ENCODE measurements around the gene RC3H1.

The RC3H1 gene

DNA sequence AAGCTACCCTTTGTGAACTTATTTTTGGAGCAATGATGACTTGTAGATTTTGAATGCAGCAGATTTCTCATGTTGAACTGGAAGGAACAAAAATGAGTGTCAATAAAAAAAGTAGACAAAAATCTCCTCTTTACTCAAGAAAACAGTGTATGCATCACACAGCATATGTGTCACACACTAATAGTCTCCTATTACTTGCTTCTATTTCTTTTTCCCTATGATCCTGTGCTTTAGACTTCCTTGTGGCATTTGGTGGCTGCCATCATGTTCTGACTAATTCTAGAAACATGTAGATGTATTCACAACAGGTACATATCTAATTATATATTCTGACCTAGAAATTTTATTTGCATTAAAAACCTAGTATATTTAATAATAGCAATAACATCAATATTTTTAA lies 14.3 kb downstream of the RC3H1 start:
- TF ChIP-seq, protein P1, sequence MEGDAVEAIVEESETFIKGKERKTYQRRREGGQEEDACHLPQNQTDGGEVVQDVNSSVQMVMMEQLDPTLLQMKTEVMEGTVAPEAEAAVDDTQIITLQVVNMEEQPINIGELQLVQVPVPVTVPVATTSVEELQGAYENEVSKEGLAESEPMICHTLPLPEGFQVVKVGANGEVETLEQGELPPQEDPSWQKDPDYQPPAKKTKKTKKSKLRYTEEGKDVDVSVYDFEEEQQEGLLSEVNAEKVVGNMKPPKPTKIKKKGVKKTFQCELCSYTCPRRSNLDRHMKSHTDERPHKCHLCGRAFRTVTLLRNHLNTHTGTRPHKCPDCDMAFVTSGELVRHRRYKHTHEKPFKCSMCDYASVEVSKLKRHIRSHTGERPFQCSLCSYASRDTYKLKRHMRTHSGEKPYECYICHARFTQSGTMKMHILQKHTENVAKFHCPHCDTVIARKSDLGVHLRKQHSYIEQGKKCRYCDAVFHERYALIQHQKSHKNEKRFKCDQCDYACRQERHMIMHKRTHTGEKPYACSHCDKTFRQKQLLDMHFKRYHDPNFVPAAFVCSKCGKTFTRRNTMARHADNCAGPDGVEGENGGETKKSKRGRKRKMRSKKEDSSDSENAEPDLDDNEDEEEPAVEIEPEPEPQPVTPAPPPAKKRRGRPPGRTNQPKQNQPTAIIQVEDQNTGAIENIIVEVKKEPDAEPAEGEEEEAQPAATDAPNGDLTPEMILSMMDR (IDR thresholded peaks at IDR 0.05): no peak
- Histone ChIP-seq H3K4me3 (no peak overlapping the region), H3K27ac (no peak overlapping the region)
- no peak for DNase-seq (ENCODE audit: low spot score)

DNA sequence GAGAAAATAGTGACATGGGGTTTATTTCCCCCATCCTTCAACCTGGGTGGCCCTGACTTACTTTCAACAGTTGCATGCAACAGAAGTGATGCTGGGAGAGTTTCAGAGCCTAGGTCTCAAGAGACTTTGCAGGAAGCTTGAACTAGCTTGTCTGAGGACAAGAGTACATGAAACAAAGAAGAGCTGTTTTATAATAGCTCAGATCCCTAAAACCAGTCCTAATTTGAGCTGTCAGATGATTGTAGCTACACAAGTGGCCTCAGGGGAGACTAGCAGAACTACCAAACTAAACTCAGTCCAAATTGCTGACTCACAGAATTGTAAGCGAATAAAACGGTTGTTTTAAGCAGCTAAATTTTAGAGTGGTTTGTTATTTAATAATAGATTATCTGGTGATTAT lies 17.1 kb downstream of the RC3H1 start:
- no peak overlapping the region for H3K4me3 ChIP-seq
- DNase-seq (ENCODE audit: low spot score): no peak
- no peak overlapping the region for H3K27ac ChIP-seq
- TF ChIP-seq, protein P1 (IDR thresholded peaks at IDR 0.05): no peak

DNA sequence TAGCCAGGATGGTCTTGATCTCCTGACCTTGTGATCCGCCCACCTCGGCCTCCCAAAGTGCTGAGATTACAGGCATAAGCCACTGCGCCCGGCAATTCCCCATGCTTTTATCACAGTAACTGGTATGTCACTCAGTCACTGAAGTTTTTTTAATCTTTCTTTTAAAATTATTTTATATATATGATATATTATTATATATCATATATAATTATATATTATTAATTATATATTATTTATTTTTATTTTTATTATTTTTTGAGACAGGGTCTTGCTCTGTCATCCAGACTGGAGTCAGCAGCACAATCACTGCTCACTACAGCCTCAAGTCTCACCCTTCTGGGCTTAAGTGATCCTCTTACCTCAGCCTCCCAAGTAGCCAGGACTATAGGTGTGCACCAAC lies 18.3 kb downstream of the RC3H1 start:
- Histone ChIP-seq H3K4me3 (no peak overlapping the region), H3K27ac (no peak overlapping the region)
- no peak for DNase-seq (ENCODE audit: low spot score)

DNA sequence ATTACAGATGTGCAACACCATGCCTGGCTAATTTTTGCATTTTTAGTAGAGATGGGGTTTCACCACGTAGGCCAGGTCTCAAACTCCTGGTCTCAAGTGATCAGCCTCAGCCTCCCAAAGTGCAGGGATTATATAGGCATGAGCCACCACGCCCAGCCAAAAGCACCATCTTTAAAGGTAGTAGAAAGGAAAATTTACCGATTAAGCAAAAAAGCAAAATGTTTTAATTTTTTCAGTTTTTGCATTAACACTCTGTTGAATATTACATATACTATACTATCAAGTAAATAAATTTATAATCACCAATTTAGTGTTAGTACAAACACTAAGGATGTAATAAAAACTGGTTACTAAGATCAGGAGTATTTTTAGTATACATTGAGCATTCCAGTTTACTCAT lies 20.6 kb downstream of the RC3H1 start:
- no peak for DNase-seq (ENCODE audit: low spot score)
- TF ChIP-seq, protein P1 (IDR thresholded peaks at IDR 0.05): no peak
- H3K27ac ChIP-seq: no peak overlapping the region
- no peak overlapping the region for H3K4me3 ChIP-seq

More for the DNA sequence above, 18.3 kb downstream of the RC3H1 start:
- TF ChIP-seq, protein P1 (IDR thresholded peaks at IDR 0.05): no peak

DNA sequence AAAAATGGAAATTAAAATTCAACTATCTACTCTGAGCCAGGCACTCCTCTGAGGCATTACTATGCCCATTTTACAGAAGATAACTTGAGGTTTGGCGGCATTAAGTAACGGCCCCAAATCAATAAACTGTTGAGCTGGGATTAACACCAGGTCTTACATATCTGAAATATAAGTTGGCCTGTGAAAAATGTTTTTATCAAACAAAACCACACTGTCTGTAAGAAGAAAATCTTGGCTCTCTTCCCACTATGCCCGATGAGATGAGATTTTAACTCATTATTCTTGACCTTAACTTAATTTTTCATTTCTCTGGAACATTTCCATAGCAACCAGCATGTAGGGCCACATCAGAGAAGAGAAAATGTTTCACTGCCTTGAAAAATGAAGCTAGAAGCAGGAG lies 21.8 kb downstream of the RC3H1 start:
- no peak overlapping the region for H3K4me3 ChIP-seq
- no peak for DNase-seq (ENCODE audit: low spot score)
- no peak overlapping the region for H3K27ac ChIP-seq
- TF ChIP-seq, protein P1 (IDR thresholded peaks at IDR 0.05): no peak

DNA sequence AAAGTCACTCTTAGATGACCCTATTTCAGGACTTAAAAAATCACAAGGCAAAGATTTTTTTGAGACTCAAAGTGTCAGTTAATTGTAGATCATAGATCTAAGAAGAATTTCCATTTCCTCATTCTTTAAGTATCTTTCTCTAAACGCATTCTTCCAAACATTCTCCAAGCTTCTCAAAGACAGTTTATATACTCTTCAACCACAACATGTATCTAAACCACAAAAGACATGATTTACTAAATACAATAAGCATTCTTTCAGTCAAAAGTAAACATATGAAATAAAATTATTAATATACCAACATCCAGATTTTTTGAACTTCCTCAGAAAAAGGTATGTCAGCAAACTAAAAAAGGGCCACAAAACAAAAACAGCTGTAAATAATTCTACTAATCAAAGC lies 24.4 kb downstream of the RC3H1 start:
- Histone ChIP-seq H3K4me3 (no peak overlapping the region), H3K27ac (no peak overlapping the region)
- no peak for DNase-seq (ENCODE audit: low spot score)
- TF ChIP-seq, protein P1 (IDR thresholded peaks at IDR 0.05): no peak

DNA sequence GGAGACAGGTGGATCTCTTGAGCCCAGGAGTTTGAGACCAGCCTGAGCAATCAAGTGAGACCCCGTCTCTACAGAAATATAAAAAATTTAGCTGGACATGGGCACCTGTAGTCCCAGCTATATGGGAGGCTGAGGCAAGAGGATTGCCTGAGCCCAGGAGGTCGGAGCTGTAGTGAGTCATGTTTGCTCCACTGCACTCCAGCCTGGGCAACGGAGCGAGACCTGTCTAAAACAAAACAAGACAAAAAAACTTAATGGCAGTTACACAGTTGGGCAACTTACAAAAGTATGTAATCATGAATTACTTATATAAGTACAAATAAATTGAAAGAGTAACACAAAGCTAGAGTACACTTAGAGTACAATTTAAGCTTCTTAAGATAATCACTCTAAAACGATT lies 25.2 kb downstream of the RC3H1 start:
- Histone ChIP-seq H3K4me3 (no peak overlapping the region), H3K27ac (no peak overlapping the region)
- TF ChIP-seq, protein P1 (IDR thresholded peaks at IDR 0.05): no peak
- no peak for DNase-seq (ENCODE audit: low spot score)
